ENCODE data around the gene TIAM2. TPM values are rescaled to one million over a fixed set of nuclear protein-coding genes. Genes with fewer than 3 reads are reported as not detected.
A peak's percentile ranks its signal among the peaks of the same experiment; 100 is the strongest.
"Not testable (repeated sequence)": the region's sequence is repeated elsewhere in the genome, so short reads cannot be mapped to it uniquely, and the experiment has no call there.

The TIAM2 gene
- total RNA-seq, 1 donor from 2014 or later, result 6.2 TPM

- Histone ChIP-seq H3K4me1 (no peaks in the 10 kb centered on the region), H3K4me3 (no peak overlapping the region), H3K9me3 (no peaks in the 10 kb centered on the region), H3K27ac (no peak overlapping the region), H3K27me3 (no peaks in the 10 kb centered on the region), H3K36me3 (no peaks in the 10 kb centered on the region)
- intact Hi-C loops (cut with DNase I), result no loop called here
- TF ChIP-seq, protein P1, sequence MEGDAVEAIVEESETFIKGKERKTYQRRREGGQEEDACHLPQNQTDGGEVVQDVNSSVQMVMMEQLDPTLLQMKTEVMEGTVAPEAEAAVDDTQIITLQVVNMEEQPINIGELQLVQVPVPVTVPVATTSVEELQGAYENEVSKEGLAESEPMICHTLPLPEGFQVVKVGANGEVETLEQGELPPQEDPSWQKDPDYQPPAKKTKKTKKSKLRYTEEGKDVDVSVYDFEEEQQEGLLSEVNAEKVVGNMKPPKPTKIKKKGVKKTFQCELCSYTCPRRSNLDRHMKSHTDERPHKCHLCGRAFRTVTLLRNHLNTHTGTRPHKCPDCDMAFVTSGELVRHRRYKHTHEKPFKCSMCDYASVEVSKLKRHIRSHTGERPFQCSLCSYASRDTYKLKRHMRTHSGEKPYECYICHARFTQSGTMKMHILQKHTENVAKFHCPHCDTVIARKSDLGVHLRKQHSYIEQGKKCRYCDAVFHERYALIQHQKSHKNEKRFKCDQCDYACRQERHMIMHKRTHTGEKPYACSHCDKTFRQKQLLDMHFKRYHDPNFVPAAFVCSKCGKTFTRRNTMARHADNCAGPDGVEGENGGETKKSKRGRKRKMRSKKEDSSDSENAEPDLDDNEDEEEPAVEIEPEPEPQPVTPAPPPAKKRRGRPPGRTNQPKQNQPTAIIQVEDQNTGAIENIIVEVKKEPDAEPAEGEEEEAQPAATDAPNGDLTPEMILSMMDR (IDR thresholded peaks at IDR 0.05), result no peak
- ATAC-seq (no peak), DNase-seq (no peak)
These were observed 220.8 kb downstream of the TIAM2 start for GRCh38 chr6:155215906-155216305.

GRCh38 chr6:155216312-155217046, 221.4 kb downstream of the TIAM2 start:
- Histone ChIP-seq H3K36me3 (no peaks in the 10 kb centered on the region), H3K27me3 (no peaks in the 10 kb centered on the region), H3K9me3 (no peaks in the 10 kb centered on the region), H3K27ac (no peak overlapping the region), H3K4me1 (no peaks in the 10 kb centered on the region), H3K4me3 (no peak overlapping the region)
- DNase-seq, result no peak
- TF ChIP-seq, protein P1 (IDR thresholded peaks at IDR 0.05), result no peak
- intact Hi-C loops (cut with DNase I), result no loop called here
- ATAC-seq, result no peak

GRCh38 chr6:155218711-155219110, 223.6 kb downstream of the TIAM2 start:
- DNase-seq, result not testable (repeated sequence)

GRCh38 chr6:155219299-155219698, 224.2 kb downstream of the TIAM2 start:
- no peaks in the 10 kb centered on the region for H3K27me3 ChIP-seq
- DNase-seq, result no peak
- TF ChIP-seq, protein P1 (IDR thresholded peaks at IDR 0.05), result no peak
- no peaks in the 10 kb centered on the region for H3K9me3 ChIP-seq
- no peak for ATAC-seq
- no peaks in the 10 kb centered on the region for H3K4me1 ChIP-seq
- no peaks in the 10 kb centered on the region for H3K36me3 ChIP-seq
- no peak overlapping the region for H3K27ac ChIP-seq
- H3K4me3 ChIP-seq, result no peak overlapping the region
- intact Hi-C loops (cut with DNase I), result no loop called here

More at GRCh38 chr6:155218711-155219110, 223.6 kb downstream of the TIAM2 start:
- H3K4me3 ChIP-seq; H3K9me3 ChIP-seq; H3K27ac ChIP-seq; H3K27me3 ChIP-seq; intact Hi-C loops (cut with DNase I); H3K36me3 ChIP-seq; ATAC-seq; H3K4me1 ChIP-seq: not testable (repeated sequence)

DNA sequence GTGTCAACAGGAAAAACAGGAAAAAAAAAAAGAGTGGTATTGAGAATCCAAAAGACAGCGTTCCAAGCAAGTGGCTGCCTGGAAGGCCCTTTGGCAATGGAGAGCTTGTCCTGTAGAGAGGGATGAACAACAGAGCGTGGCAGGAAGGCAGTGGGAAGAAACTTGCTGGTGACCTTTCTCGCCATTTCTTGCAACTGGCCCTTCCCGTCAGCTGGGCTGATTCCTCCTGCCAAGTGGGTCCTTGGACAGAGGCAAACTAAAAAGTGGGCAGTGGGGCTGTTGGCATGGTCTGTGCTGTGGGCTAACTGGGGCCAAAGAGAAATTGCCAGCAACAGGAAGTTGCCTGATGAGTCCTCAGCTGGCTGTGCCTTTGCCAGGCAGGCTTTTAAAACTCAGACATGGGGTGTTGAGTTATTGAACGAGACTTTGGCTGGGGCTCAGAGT, 224.8 kb downstream of the TIAM2 start:
- Histone ChIP-seq H3K4me1 (no peaks in the 10 kb centered on the region), H3K36me3 (no peaks in the 10 kb centered on the region), H3K9me3 (no peaks in the 10 kb centered on the region), H3K4me3 (no peak overlapping the region), H3K27me3 (no peaks in the 10 kb centered on the region), H3K27ac (no peak overlapping the region)
- intact Hi-C loops (cut with DNase I), result no loop called here
- TF ChIP-seq, protein P1 (IDR thresholded peaks at IDR 0.05), result no peak
- ATAC-seq, result no peak
- DNase-seq, result no peak

GRCh38 chr6:155221086-155221485, 226.0 kb downstream of the TIAM2 start:
- H3K4me3 ChIP-seq, result no peak overlapping the region
- no peak for DNase-seq
- intact Hi-C loops (cut with DNase I), result no loop called here
- TF ChIP-seq, protein P1 (IDR thresholded peaks at IDR 0.05), result no peak
- H3K36me3 ChIP-seq, result no peaks in the 10 kb centered on the region
- H3K27me3 ChIP-seq, result no peaks in the 10 kb centered on the region
- H3K9me3 ChIP-seq, result no peaks in the 10 kb centered on the region
- H3K4me1 ChIP-seq, result no peaks in the 10 kb centered on the region
- H3K27ac ChIP-seq, result no peak overlapping the region
- peak; percentile 36 for ATAC-seq
